Ovary (tissue), 3 donors: ENCODE measurements around the gene FAAP20.

Source experiments
- EP300 ChIP-seq: sonication (generic); formaldehyde crosslinking; IDR thresholded peaks from one replicate; pipeline ENCODE4 v1.6.1; 2017; ENCODE audit warnings: antibody characterized with exemption
- POLR2A ChIP-seq: fragments of 450-650 bp; IDR thresholded peaks from one replicate; pipeline ENCODE4 v1.6.1; 2017; ENCODE audit warnings: antibody characterized with exemption, mild to moderate bottlenecking, moderate library complexity
- TF ChIP-seq, protein P1 (sequence below), 3 donors: fragments of 450-650 bp in 2 of 3; fragments of 200-600 bp in 1 of 3; IDR thresholded peaks; one replicate each; pipeline versions ENCODE4 v1.5.1 to v1.8.0; 2016 to 2022; ENCODE audit warnings: antibody characterized with exemption in 3 of 3, mild to moderate bottlenecking in 1 of 3
- donor health status: DM: no; HTN: no; CAD: no.

DNA sequence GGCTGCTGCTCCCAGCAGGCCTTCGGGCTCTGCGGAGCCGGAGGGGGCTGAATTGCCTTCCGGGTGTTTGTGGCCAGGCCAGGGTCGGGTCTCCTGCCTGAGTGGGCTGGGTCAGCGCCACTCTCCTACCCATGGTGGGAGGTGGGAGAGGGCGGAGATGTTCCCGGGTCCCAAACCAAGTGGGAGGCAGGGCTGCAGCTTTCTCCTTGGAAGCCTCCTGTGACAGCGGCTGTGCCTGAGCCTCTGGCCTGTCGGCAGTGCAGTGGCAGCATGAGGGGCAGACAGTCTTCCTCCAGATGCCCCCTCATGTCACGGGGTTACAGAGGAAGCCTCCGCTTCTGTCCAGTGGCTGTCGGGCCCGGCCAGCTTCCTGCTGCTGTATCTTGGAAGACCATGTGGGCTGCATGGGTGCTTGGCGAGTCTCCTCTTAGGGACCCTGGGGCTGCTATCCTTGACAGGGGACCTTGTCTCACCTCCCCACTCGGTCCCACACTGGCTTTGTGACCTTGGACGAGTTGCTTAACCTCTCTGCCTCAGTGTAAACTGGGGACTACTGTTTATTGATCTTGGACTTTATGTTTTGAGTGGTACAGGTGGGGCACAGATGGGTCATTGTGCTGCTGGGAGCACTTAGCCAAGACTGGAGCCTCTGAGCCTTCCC is 37.8 kb upstream of the FAAP20 start:
- TF ChIP-seq, protein P1, sequence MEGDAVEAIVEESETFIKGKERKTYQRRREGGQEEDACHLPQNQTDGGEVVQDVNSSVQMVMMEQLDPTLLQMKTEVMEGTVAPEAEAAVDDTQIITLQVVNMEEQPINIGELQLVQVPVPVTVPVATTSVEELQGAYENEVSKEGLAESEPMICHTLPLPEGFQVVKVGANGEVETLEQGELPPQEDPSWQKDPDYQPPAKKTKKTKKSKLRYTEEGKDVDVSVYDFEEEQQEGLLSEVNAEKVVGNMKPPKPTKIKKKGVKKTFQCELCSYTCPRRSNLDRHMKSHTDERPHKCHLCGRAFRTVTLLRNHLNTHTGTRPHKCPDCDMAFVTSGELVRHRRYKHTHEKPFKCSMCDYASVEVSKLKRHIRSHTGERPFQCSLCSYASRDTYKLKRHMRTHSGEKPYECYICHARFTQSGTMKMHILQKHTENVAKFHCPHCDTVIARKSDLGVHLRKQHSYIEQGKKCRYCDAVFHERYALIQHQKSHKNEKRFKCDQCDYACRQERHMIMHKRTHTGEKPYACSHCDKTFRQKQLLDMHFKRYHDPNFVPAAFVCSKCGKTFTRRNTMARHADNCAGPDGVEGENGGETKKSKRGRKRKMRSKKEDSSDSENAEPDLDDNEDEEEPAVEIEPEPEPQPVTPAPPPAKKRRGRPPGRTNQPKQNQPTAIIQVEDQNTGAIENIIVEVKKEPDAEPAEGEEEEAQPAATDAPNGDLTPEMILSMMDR (IDR thresholded peaks at IDR 0.05): no peak
- no peak for TF ChIP-seq EP300
- TF ChIP-seq POLR2A: no peak
